HepG2 (cell line): ENCODE measurements around the gene BMF. TPM values are rescaled to one million over a fixed set of nuclear protein-coding genes. Genes with fewer than 3 reads are reported as not detected.

Experiments
- MAFG ChIP-seq: sonication (generic); formaldehyde crosslinking; IDR thresholded peaks from 2 replicates; pipeline ENCODE4 v1.5.1; 2020; ENCODE audit warnings: mild to moderate bottlenecking, missing genetic modification reagents
- MIER3 ChIP-seq: IDR thresholded peaks from 2 replicates; pipeline ENCODE4 v1.6.1; 2016; ENCODE audit warnings: missing compliant biosample characterization, borderline replicate concordance
- PHF8 ChIP-seq: sonication (generic); formaldehyde crosslinking; IDR thresholded peaks from 2 replicates; pipeline ENCODE4 v1.5.0; 2020; ENCODE audit warnings: missing genetic modification reagents
- RXRB ChIP-seq: IDR thresholded peaks from 2 replicates; pipeline ENCODE4 v1.6.1; 2016; ENCODE audit warnings: borderline replicate concordance, missing genetic modification reagents, missing compliant biosample characterization
- TBP ChIP-seq: sonication (generic); formaldehyde crosslinking; IDR thresholded peaks from 2 replicates; pipeline ENCODE4 v1.5.0; 2020; ENCODE audit warnings: missing genetic modification reagents
- ZNF138 ChIP-seq: sonication (generic); formaldehyde crosslinking; IDR thresholded peaks from 2 replicates; pipeline ENCODE4 v1.5.0; 2020; ENCODE audit warnings: mild to moderate bottlenecking, low read depth, missing genetic modification reagents
- ZNF329 ChIP-seq: sonication (generic); formaldehyde crosslinking; IDR thresholded peaks from 2 replicates; pipeline ENCODE4 v1.9.0; 2021; ENCODE audit warnings: low read depth, mild to moderate bottlenecking, missing genetic modification reagents
- ZNF562 ChIP-seq: sonication (generic); formaldehyde crosslinking; IDR thresholded peaks from 2 replicates; pipeline ENCODE4 v1.8.0; 2022; ENCODE audit warnings: missing genetic modification reagents, borderline replicate concordance
- ZNF652 ChIP-seq: IDR thresholded peaks from 2 replicates; pipeline ENCODE4 v1.6.1; 2016; ENCODE audit warnings: low read depth, borderline replicate concordance
- polyA plus RNA-seq, 8 experiments: library from polyadenylated mRNA; depleted of rRNA in 3 of 8; stranded (reverse) in 7 of 8; unstranded in 1 of 8; fragments of >200 nt; fragmentation: Illumina TruSeq in 4 of 8; extraction: Trizol in 4 of 8; gene quantifications; 2 replicates each; pipeline versions ENCODE4 v1.2.1 to v1.2.3, GENCODE V29; 2011 to 2016; ENCODE audit warnings: low read depth in 4 of 8, missing spikeins in 1 of 8, mixed read lengths in 1 of 8; ENCODE audit not compliant: insufficient read depth in 1 of 8
- total RNA-seq, 5 experiments: library from RNA; depleted of rRNA; stranded (reverse); fragments of >200 nt; fragmentation: Illumina TruSeq; extraction: Trizol; gene quantifications; 2 replicates each; pipeline ENCODE4 v1.2.3, GENCODE V29; 2016; ENCODE audit warnings: low read depth in 1 of 5
- TF ChIP-seq, protein P1 (sequence below): sonication (generic); formaldehyde crosslinking; IDR thresholded peaks from 2 replicates; pipeline ENCODE4 v1.4.0; 2020; ENCODE audit warnings: mild to moderate bottlenecking, missing genetic modification reagents
- TF ChIP-seq, protein P2 (sequence below): sonication (generic); formaldehyde crosslinking; IDR thresholded peaks from one replicate; pipeline ENCODE4 v1.5.1; 2020; ENCODE audit warnings: mild to moderate bottlenecking, missing genetic modification reagents; ENCODE audit errors: not compliant biosample characterization
- TF ChIP-seq, protein P3 (sequence below): IDR thresholded peaks from 2 replicates; pipeline ENCODE4 v1.6.1; 2016; ENCODE audit warnings: mild to moderate bottlenecking

The BMF gene
- total and polyA plus RNA-seq, 2 of the 13 experiments (the other 11 are each of a cell fraction or from before 2014, with no cell fraction given): 8.7 to 15.9 TPM

DNA sequence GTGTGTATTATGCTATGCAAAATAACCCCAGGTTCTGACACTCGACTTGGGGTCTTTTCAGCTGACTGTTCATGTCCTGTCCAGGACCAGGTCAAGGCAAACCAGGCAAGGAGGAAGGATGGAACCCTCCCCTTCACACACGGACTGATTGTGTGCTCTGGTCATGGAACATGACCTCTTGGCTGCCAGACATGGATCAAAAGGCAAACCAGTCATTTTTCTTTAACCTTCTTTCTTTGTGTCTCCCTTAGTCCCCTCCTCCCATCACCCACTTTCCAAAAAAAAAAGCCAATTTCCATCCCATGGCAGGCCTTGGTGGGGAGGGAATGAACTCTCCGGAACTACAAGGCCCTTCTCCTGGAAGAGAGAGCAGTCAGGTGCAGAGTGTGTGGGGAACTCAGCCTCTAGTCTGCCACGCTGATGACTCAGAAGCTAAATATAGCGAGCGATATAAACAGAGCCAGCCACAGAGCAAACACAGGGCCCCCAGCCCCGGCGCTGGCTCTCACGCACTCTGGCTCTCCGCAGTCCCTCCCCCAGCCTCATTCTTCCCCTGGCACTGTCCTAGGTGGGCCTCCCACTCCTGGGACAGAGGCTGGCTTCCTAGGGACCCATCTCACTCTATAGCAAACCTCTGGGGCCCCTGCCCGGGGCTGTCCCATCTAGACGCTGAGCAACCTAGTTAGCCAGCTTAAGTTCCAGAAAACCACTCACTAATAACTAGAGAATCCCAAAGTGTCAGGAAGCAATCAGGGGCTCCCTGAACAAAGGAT is 10.0 kb downstream of the BMF start (continued):
- TF ChIP-seq PHF8 (CRISPR knock-in tag): peak; percentile 41; the same call in 1 of the 2 replicates
- TF ChIP-seq RXRB (CRISPR knock-in tag): peak; percentile 95
- no peak for TF ChIP-seq ZNF138 (CRISPR knock-in tag)
- TF ChIP-seq, protein P1, sequence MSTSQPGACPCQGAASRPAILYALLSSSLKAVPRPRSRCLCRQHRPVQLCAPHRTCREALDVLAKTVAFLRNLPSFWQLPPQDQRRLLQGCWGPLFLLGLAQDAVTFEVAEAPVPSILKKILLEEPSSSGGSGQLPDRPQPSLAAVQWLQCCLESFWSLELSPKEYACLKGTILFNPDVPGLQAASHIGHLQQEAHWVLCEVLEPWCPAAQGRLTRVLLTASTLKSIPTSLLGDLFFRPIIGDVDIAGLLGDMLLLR (CRISPR knock-in tag): no peak
- no peak for TF ChIP-seq ZNF562
- TF ChIP-seq, protein P2, sequence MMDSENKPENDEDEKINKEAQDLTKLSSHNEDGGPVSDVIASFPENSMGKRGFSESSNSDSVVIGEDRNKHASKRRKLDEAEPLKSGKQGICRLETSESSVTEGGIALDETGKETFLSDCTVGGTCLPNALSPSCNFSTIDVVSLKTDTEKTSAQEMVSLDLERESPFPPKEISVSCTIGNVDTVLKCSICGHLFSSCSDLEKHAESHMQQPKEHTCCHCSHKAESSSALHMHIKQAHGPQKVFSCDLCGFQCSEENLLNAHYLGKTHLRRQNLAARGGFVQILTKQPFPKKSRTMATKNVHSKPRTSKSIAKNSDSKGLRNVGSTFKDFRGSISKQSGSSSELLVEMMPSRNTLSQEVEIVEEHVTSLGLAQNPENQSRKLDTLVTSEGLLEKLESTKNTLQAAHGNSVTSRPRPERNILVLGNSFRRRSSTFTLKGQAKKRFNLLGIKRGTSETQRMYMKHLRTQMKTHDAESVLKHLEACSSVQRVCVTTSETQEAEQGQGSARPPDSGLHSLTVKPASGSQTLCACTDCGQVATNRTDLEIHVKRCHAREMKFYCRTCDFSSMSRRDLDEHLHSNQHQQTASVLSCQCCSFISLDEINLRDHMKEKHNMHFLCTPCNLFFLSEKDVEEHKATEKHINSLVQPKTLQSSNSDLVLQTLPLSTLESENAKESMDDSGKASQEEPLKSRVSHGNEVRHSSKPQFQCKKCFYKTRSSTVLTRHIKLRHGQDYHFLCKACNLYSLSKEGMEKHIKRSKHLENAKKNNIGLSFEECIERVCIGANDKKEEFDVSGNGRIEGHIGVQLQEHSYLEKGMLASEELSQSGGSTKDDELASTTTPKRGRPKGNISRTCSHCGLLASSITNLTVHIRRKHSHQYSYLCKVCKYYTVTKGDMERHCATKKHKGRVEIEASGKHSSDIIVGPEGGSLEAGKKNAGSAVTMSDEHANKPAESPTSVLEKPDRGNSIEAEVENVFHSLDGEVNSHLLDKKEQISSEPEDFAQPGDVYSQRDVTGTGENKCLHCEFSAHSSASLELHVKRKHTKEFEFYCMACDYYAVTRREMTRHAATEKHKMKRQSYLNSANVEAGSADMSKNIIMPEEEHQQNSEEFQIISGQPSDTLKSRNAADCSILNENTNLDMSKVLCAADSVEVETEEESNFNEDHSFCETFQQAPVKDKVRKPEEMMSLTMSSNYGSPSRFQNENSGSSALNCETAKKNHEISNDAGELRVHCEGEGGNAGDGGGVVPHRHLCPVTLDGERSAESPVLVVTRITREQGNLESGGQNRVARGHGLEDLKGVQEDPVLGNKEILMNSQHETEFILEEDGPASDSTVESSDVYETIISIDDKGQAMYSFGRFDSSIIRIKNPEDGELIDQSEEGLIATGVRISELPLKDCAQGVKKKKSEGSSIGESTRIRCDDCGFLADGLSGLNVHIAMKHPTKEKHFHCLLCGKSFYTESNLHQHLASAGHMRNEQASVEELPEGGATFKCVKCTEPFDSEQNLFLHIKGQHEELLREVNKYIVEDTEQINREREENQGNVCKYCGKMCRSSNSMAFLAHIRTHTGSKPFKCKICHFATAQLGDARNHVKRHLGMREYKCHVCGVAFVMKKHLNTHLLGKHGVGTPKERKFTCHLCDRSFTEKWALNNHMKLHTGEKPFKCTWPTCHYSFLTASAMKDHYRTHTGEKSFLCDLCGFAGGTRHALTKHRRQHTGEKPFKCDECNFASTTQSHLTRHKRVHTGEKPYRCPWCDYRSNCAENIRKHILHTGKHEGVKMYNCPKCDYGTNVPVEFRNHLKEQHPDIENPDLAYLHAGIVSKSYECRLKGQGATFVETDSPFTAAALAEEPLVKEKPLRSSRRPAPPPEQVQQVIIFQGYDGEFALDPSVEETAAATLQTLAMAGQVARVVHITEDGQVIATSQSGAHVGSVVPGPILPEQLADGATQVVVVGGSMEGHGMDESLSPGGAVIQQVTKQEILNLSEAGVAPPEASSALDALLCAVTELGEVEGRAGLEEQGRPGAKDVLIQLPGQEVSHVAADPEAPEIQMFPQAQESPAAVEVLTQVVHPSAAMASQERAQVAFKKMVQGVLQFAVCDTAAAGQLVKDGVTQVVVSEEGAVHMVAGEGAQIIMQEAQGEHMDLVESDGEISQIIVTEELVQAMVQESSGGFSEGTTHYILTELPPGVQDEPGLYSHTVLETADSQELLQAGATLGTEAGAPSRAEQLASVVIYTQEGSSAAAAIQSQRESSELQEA (CRISPR knock-in tag): no peak
- TF ChIP-seq, protein P3, sequence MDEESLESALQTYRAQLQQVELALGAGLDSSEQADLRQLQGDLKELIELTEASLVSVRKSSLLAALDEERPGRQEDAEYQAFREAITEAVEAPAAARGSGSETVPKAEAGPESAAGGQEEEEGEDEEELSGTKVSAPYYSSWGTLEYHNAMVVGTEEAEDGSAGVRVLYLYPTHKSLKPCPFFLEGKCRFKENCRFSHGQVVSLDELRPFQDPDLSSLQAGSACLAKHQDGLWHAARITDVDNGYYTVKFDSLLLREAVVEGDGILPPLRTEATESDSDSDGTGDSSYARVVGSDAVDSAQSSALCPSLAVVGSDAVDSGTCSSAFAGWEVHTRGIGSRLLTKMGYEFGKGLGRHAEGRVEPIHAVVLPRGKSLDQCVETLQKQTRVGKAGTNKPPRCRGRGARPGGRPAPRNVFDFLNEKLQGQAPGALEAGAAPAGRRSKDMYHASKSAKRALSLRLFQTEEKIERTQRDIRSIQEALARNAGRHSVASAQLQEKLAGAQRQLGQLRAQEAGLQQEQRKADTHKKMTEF: peak; percentile 91
- TF ChIP-seq MAFG (CRISPR knock-in tag): no peak
- TF ChIP-seq MIER3 (CRISPR knock-in tag): peak; percentile 93; the same call in 1 of the 2 replicates
- peak; percentile 72; the same call in 1 of the 2 replicates for TF ChIP-seq ZNF652 (CRISPR knock-in tag)
- no peak for TF ChIP-seq TBP
- TF ChIP-seq ZNF329 (CRISPR knock-in tag): no peak
